Chondrocyte (in vitro differentiated cells): ENCODE measurements around the gene SKOR1. TPM values are rescaled to one million over a fixed set of nuclear protein-coding genes. Genes with fewer than 3 reads are reported as not detected.

Experiments used
- DNase-seq: peaks from one replicate; pipeline ENCODE4 v3.0.0; 2021; ENCODE audit warnings: mixed read lengths, low spot score
- H3K27ac Mint-ChIP-seq: one replicate; pipeline ENCODE4 v1.8.0; 2021; ENCODE audit warnings: mild to moderate bottlenecking, moderate library complexity, mixed read lengths; ENCODE audit not compliant: unreplicated experiment
- H3K27me3 Mint-ChIP-seq: 2 replicates; pipeline ENCODE4 v1.8.0; 2021; ENCODE audit warnings: low read depth, mixed read lengths
- H3K36me3 Mint-ChIP-seq: 2 replicates; pipeline ENCODE4 v1.8.0; 2021; ENCODE audit warnings: low read depth, mixed read lengths
- H3K4me1 Mint-ChIP-seq: 2 replicates; pipeline ENCODE4 v1.8.0; 2021; ENCODE audit warnings: low read depth, mild to moderate bottlenecking, mixed read lengths
- H3K4me3 Mint-ChIP-seq: one replicate; pipeline ENCODE4 v1.8.0; 2021; ENCODE audit warnings: mild to moderate bottlenecking, moderate library complexity, mixed read lengths; ENCODE audit not compliant: unreplicated experiment
- H3K9me3 Mint-ChIP-seq: 2 replicates; pipeline ENCODE4 v1.8.0; 2021; ENCODE audit warnings: low read depth, mixed read lengths
- CTCF ChIP-seq: fragments of 200-600 bp; sonication (generic); IDR thresholded peaks from 2 replicates; pipeline ENCODE4 v1.5.0; 2021; ENCODE audit warnings: antibody characterized with exemption, mild to moderate bottlenecking, moderate library complexity
- total RNA-seq: library from RNA; stranded (reverse); gene quantifications from 3 replicates; pipeline ENCODE4 v1.2.1, GENCODE V29; 2021

Gene SKOR1
- total RNA-seq, 1 donor from 2014 or later, result 0.22 TPM

- Mint-ChIP-seq H3K27ac (no peak overlapping the region), H3K9me3 (no peaks in the 10 kb centered on the region), H3K4me1 (no peaks in the 10 kb centered on the region), H3K36me3 (peaks cover 9% of the 10 kb centered on the region), H3K27me3 (no peaks in the 10 kb centered on the region), H3K4me3 (no peak overlapping the region)
- TF ChIP-seq CTCF, result no peak
- no peak for DNase-seq
Observed at GRCh38 chr15:67807836-67808235, 17.5 kb upstream of the SKOR1 start.

DNA sequence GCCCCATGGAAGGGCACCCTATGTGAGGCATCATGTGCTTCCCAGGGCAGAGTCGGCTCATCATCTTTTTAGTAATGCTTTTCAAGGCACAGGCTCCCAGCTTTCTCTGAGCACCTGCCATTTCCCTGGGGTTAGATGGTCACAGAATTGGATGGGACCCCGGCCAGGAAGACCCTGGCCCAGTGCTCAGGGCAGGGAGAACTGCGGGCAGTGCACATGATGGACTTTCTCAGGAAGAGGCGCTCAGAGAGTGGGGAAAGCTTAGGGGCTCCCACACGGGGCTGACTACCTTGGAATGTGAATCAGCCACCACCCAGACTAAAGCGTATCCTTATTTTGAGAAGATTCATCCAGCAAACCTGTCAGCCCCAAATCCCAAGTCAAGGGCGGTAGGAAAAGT is 16.5 kb upstream of the SKOR1 start:
- no peak overlapping the region for H3K27ac Mint-ChIP-seq
- no peaks in the 10 kb centered on the region for H3K9me3 Mint-ChIP-seq
- H3K27me3 Mint-ChIP-seq, result no peaks in the 10 kb centered on the region
- H3K4me1 Mint-ChIP-seq, result no peaks in the 10 kb centered on the region
- TF ChIP-seq CTCF, result no peak
- no peak overlapping the region for H3K4me3 Mint-ChIP-seq
- peaks cover 9% of the 10 kb centered on the region for H3K36me3 Mint-ChIP-seq
- DNase-seq, result no peak

DNA sequence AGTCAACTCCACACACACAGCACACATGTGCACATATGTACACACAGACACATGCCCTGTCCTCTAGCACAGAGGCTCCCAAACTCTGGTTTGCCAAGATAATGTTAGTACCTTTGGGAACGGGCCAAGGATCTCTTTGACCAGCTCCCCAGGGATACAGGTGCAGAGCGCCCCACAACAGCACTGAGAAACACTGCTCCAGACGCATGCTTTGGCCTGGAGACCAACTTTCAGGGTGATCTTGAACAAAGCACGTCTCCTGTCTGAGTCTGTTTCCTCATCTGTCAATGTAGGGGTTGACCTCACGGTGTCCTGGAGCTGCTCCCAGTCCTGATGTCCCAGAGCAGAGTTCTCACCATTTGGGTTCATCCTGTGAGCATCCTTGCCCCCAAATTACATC is 15.9 kb upstream of the SKOR1 start:
- Mint-ChIP-seq H3K4me1 (no peaks in the 10 kb centered on the region), H3K9me3 (no peaks in the 10 kb centered on the region), H3K4me3 (no peak overlapping the region), H3K36me3 (peaks cover 9% of the 10 kb centered on the region), H3K27me3 (no peaks in the 10 kb centered on the region), H3K27ac (no peak overlapping the region)
- no peak for TF ChIP-seq CTCF
- no peak for DNase-seq

- no peaks in the 10 kb centered on the region for H3K27me3 Mint-ChIP-seq
- H3K27ac Mint-ChIP-seq, result no peak overlapping the region
- TF ChIP-seq CTCF, result no peak
- H3K4me1 Mint-ChIP-seq, result no peaks in the 10 kb centered on the region
- peaks cover 9% of the 10 kb centered on the region for H3K36me3 Mint-ChIP-seq
- H3K9me3 Mint-ChIP-seq, result no peaks in the 10 kb centered on the region
- no peak overlapping the region for H3K4me3 Mint-ChIP-seq
- DNase-seq, result no peak
Observed at GRCh38 chr15:67809866-67810265, 15.4 kb upstream of the SKOR1 start.

- no peaks in the 10 kb centered on the region for H3K27me3 Mint-ChIP-seq
- H3K4me3 Mint-ChIP-seq, result no peak overlapping the region
- H3K4me1 Mint-ChIP-seq, result no peaks in the 10 kb centered on the region
- H3K36me3 Mint-ChIP-seq, result peaks cover 14% of the 10 kb centered on the region
- H3K9me3 Mint-ChIP-seq, result peaks cover 18% of the 10 kb centered on the region
- TF ChIP-seq CTCF, result no peak
- DNase-seq, result peak; percentile 55
- H3K27ac Mint-ChIP-seq, result no peak overlapping the region
Observed at GRCh38 chr15:67812241-67812644, 13.1 kb upstream of the SKOR1 start.
